Ascending aorta (tissue), 2 donors: ENCODE measurements around the gene CACNA1H. TPM values are rescaled to one million over a fixed set of nuclear protein-coding genes. Genes with fewer than 3 reads are reported as not detected.

Experiments
- DNase-seq, 2 donors: peaks; one replicate each; pipeline ENCODE4 v3.0.0-alpha.2; 2019; ENCODE audit warnings: low spot score in 2 of 2
- H3K27ac ChIP-seq, 2 donors: fragments of 200-600 bp; sonication (generic); one replicate each; pipeline ENCODE4 v1.5.1; 2016 to 2017; ENCODE audit warnings: mild to moderate bottlenecking in 1 of 2
- H3K27me3 ChIP-seq: fragments of 200-600 bp; sonication (generic); one replicate; pipeline ENCODE4 v1.5.1; 2017
- H3K36me3 ChIP-seq, 2 donors: fragments of 200-600 bp; sonication (generic); one replicate each; pipeline ENCODE4 v1.5.1; 2016
- H3K4me1 ChIP-seq, 2 donors: fragments of 200-600 bp; sonication (generic); one replicate each; pipeline ENCODE4 v1.5.1; 2016 to 2017; ENCODE audit warnings: mild to moderate bottlenecking in 1 of 2
- H3K4me3 ChIP-seq, 2 donors: fragments of 200-600 bp; sonication (generic); one replicate each; pipeline ENCODE4 v1.5.1; 2016 to 2017; ENCODE audit warnings: mild to moderate bottlenecking in 1 of 2
- H3K9me3 ChIP-seq, 2 donors: fragments of 200-600 bp; sonication (generic); one replicate each; pipeline ENCODE4 v1.5.1; 2016
- CTCF ChIP-seq, 3 experiments: fragments of 200-600 bp in 2 of 3; fragments of 450-650 bp in 1 of 3; sonication (generic) in 2 of 3; IDR thresholded peaks; one replicate each; pipeline ENCODE4 v1.5.1; 2016 to 2019; ENCODE audit warnings: antibody characterized with exemption in 3 of 3, mild to moderate bottlenecking in 1 of 3, moderate library complexity in 1 of 3
- intact Hi-C: fragments of 100-400 bp; cut with DNase I; formaldehyde crosslinking; loops from one replicate; pipeline ENCODE4 v1.15.1; 2023
- total RNA-seq: library from RNA; depleted of rRNA; stranded (reverse); fragments of >200 nt; gene quantifications from one replicate; pipeline ENCODE4 v1.1.0, GENCODE V29; 2016

CACNA1H gene
- total RNA-seq, 1 donor from 2014 or later, result 57.5 TPM

GRCh38 chr16:1127101-1127500 is 25.8 kb upstream of the CACNA1H start:
- intact Hi-C loops, result no loop called here
- no peak for TF ChIP-seq CTCF (IDR thresholded peaks at IDR 0.05)

GRCh38 chr16:1127971-1128715 is 24.8 kb upstream of the CACNA1H start:
- TF ChIP-seq CTCF (IDR thresholded peaks at IDR 0.05), result no peak
- intact Hi-C loops, result no loop called here
- no peaks in the 10 kb centered on the region for H3K27me3 ChIP-seq
- no peaks in the 10 kb centered on the region for H3K4me1 ChIP-seq
- no peak for DNase-seq
- H3K9me3 ChIP-seq, result no peaks in the 10 kb centered on the region
- H3K4me3 ChIP-seq, result no peak overlapping the region
- no peak overlapping the region for H3K27ac ChIP-seq
- no peaks in the 10 kb centered on the region for H3K36me3 ChIP-seq

More at GRCh38 chr16:1127101-1127500, 25.8 kb upstream of the CACNA1H start:
- no peaks in the 10 kb centered on the region for H3K4me1 ChIP-seq
- DNase-seq, result no peak
- H3K9me3 ChIP-seq, result no peaks in the 10 kb centered on the region
- no peaks in the 10 kb centered on the region for H3K36me3 ChIP-seq
- H3K27ac ChIP-seq, result no peak overlapping the region
- H3K27me3 ChIP-seq, result no peaks in the 10 kb centered on the region
- H3K4me3 ChIP-seq, result no peak overlapping the region

GRCh38 chr16:1129106-1129960 is 23.6 kb upstream of the CACNA1H start:
- no peaks in the 10 kb centered on the region for H3K9me3 ChIP-seq
- intact Hi-C loops, result no loop called here

GRCh38 chr16:1130382-1130781 is 22.5 kb upstream of the CACNA1H start:
- intact Hi-C loops, result no loop called here

More at GRCh38 chr16:1129106-1129960, 23.6 kb upstream of the CACNA1H start:
- no peaks in the 10 kb centered on the region for H3K27me3 ChIP-seq
- H3K36me3 ChIP-seq, result no peaks in the 10 kb centered on the region
- H3K4me3 ChIP-seq, result no peak overlapping the region
- H3K4me1 ChIP-seq, result no peaks in the 10 kb centered on the region
- no peak for TF ChIP-seq CTCF (IDR thresholded peaks at IDR 0.05)
- no peak overlapping the region for H3K27ac ChIP-seq
- DNase-seq, result no peak

More at GRCh38 chr16:1130382-1130781, 22.5 kb upstream of the CACNA1H start:
- Histone ChIP-seq H3K27me3 (no peaks in the 10 kb centered on the region), H3K36me3 (no peaks in the 10 kb centered on the region), H3K9me3 (no peaks in the 10 kb centered on the region), H3K27ac (no peak overlapping the region), H3K4me3 (no peak overlapping the region), H3K4me1 (no peaks in the 10 kb centered on the region)
- no peak for TF ChIP-seq CTCF (IDR thresholded peaks at IDR 0.05)
- DNase-seq, result no peak
